MCF 10A (cell line): ENCODE results near the gene RXRB. TPM values are rescaled to one million over a fixed set of nuclear protein-coding genes. Genes with fewer than 3 reads are reported as not detected.

Source experiments
- BruUV-seq: library from RNA; stranded (reverse); fragments of 400-500 nt; replicated peaks from 2 replicates; lab custom pipeline; 2021; lab: Mats Ljungman, UMichigan
- CTCF ChIA-PET: fragments of 300-600 bp; sonication (Branson Sonifier 250); formaldehyde crosslinking; extraction: SDS; loops from one replicate; lab custom pipeline; 2021; ENCODE audit warnings: antibody characterized with exemption, inconsistent platforms; lab: Yijun Ruan, JAX
- POLR2A ChIA-PET: fragments of 300-600, 350-650 bp; sonication (Branson Sonifier 250); formaldehyde crosslinking; extraction: SDS; loops from one replicate; lab custom pipeline; 2020; ENCODE audit warnings: antibody characterized with exemption, inconsistent platforms; lab: Yijun Ruan, JAX
- DNase-seq: peaks from one replicate; pipeline ENCODE4 v3.0.0-alpha.2; 2018; ENCODE audit not compliant: unreplicated experiment
- H3K27ac Mint-ChIP-seq: one replicate; pipeline ENCODE4 v1.8.0; 2022; ENCODE audit warnings: mild to moderate bottlenecking, low read depth, mixed read lengths; ENCODE audit not compliant: unreplicated experiment
- H3K27me3 Mint-ChIP-seq: one replicate; pipeline ENCODE4 v1.8.0; 2022; ENCODE audit warnings: mixed read lengths; ENCODE audit not compliant: insufficient read depth, unreplicated experiment
- H3K36me3 Mint-ChIP-seq: one replicate; pipeline ENCODE4 v1.8.0; 2022; ENCODE audit warnings: mild to moderate bottlenecking, moderate library complexity, mixed read lengths; ENCODE audit not compliant: insufficient read depth, unreplicated experiment
- H3K4me1 Mint-ChIP-seq: one replicate; pipeline ENCODE4 v1.8.0; 2022; ENCODE audit warnings: mixed read lengths; ENCODE audit not compliant: insufficient read depth, unreplicated experiment
- H3K4me3 Mint-ChIP-seq: one replicate; pipeline ENCODE4 v1.8.0; 2022; ENCODE audit warnings: mild to moderate bottlenecking, moderate library complexity, mixed read lengths; ENCODE audit not compliant: unreplicated experiment
- H3K9me3 Mint-ChIP-seq: one replicate; pipeline ENCODE4 v1.8.0; 2022; ENCODE audit warnings: mixed read lengths; ENCODE audit not compliant: unreplicated experiment
- intact Hi-C: fragments of 100-400 bp; cut with micrococcal nuclease; formaldehyde crosslinking; loops from 2 replicates; pipeline ENCODE4 v1.14.1; 2022
- total RNA-seq: library from RNA; stranded (reverse); gene quantifications from 2 replicates; pipeline ENCODE4 v1.2.3, GENCODE V29; 2022
- TF ChIP-seq, protein P1 (sequence below): fragments of 200-600 bp; IDR thresholded peaks from one replicate; pipeline ENCODE4 v1.8.0; 2022; ENCODE audit warnings: antibody characterized with exemption, mild to moderate bottlenecking; ENCODE audit not compliant: unreplicated experiment

The RXRB gene
- total RNA-seq, 1 experiment from 2014 or later, result 35.1 TPM

DNA sequence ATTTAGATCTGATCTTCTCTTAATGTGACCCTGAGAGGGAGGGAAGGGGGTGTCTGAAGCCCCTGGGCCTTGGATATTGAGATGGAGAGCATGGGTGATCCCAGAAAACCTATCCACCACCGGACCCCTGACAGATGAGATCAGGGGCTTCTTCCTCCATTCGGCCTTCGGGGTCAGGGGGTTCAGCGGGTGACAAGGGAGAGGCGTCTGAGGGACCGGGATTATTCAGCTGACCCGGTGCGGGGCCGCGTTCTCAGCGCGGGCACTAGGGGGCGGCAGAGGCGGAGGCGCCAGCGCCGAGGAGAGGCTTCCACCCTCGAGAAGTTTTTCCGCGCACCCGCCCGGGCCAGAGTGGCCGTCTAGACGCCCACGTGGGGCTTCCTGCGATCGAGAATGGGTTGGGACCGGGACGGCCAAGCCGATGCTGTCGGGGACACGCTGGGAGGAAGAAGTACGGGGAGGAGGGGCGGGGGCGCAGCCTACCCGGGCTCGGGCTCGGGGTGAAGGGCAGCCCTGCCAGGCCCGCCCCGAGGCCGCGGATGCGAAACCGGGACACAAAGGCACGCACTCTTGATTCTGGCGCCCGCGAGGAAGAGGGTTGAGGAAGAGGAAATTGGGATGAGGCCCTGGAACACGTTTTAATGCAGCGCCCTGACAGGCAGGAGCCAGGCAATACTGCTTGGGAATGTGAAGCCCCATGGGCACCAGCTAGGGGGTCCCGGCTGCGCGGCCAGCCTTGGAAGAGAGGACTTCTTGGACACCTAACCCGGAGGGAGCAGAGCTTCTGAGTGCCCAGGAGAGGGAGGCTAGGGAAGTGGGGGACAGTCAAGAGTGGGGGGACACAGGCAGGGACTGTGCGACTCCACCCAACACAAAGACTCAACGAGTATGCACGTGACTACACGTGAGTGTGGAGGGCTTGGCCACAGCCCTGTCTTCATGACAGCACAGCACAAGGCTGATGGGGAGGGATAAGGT lies 38.8 kb downstream of the RXRB start:
- Mint-ChIP-seq H3K9me3 (no peaks in the 10 kb centered on the region), H3K4me3 (peak overlapping the region; percentile 85), H3K27me3 (peaks cover 12% of the 10 kb centered on the region), H3K36me3 (peaks cover 6% of the 10 kb centered on the region), H3K27ac (peak overlapping the region; percentile 88), H3K4me1 (peaks cover 12% of the 10 kb centered on the region)
- peak; percentile 62 for DNase-seq
- POLR2A ChIA-PET, result interaction anchor here (0.7 to 2.0 kb wide), 6 partner anchors 36 to 110 kb away, joined by 3 to 8 read pairs (median 4); partner anchors contain the start of genes RPS18 and VPS52
- CTCF ChIA-PET, result interaction anchor here (0.6 to 4.6 kb wide), 16 partner anchors 11 to 435 kb away, joined by 3 to 17 read pairs (median 4); no protein-coding TSS in a partner anchor
- no TSS peak for BruUV-seq
- intact Hi-C loops, result loop anchor here (1.0 to 5.0 kb wide), 2 partner anchors 39 to 87 kb away; no protein-coding TSS in a partner anchor
- TF ChIP-seq, protein P1, sequence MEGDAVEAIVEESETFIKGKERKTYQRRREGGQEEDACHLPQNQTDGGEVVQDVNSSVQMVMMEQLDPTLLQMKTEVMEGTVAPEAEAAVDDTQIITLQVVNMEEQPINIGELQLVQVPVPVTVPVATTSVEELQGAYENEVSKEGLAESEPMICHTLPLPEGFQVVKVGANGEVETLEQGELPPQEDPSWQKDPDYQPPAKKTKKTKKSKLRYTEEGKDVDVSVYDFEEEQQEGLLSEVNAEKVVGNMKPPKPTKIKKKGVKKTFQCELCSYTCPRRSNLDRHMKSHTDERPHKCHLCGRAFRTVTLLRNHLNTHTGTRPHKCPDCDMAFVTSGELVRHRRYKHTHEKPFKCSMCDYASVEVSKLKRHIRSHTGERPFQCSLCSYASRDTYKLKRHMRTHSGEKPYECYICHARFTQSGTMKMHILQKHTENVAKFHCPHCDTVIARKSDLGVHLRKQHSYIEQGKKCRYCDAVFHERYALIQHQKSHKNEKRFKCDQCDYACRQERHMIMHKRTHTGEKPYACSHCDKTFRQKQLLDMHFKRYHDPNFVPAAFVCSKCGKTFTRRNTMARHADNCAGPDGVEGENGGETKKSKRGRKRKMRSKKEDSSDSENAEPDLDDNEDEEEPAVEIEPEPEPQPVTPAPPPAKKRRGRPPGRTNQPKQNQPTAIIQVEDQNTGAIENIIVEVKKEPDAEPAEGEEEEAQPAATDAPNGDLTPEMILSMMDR, result peak; percentile 93

DNA sequence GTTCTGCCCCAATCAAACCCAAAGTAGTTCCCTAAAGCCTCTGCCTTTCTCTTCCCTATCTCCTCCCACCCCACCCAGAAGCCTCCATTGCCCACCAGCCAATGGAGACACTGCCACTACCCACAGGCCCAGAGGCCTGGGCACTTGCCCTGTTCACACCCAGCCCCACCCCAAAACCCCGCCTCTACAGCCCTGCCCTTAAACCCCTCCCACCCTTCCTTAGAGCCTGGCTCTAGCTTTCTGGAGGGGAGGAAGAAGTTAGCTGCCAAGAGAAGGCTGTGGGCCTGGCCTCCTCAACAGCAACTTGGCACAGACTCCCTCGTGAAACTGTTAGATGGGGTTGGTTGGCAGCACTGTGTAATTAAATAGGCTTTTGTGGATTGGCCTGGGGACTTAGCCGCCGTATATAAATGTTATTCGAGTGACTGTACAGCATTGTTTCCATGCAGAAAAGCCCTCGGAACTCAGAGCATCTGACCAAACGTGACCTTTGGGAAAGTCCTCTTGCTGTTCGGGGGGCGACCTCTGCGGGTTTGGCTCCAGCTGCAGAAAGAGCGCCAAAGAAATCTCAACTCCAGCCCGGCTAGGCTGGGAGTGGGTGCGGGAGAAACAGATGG lies 39.6 kb downstream of the RXRB start:
- H3K27me3 Mint-ChIP-seq, result peaks cover 8% of the 10 kb centered on the region
- ChIA-PET CTCF (interaction anchor here (0.6 to 4.6 kb wide), 13 partner anchors 10 to 434 kb away, joined by 3 to 17 read pairs (median 4); no protein-coding TSS in a partner anchor), POLR2A (interaction anchor here (0.7 to 2.0 kb wide), 4 partner anchors 37 to 110 kb away, joined by 3 to 8 read pairs (median 6); partner anchors contain the start of genes RPS18 and VPS52)
- BruUV-seq, result no TSS peak
- intact Hi-C loops, result loop anchor here (1.0 to 5.0 kb wide), 2 partner anchors 39 to 87 kb away; no protein-coding TSS in a partner anchor
- peak; percentile 75 for DNase-seq
- H3K4me3 Mint-ChIP-seq, result peak overlapping the region; percentile 85
- peaks cover 6% of the 10 kb centered on the region for H3K36me3 Mint-ChIP-seq
- H3K27ac Mint-ChIP-seq, result no peak overlapping the region
- TF ChIP-seq, protein P1, result no peak
- H3K4me1 Mint-ChIP-seq, result peaks cover 12% of the 10 kb centered on the region
- no peaks in the 10 kb centered on the region for H3K9me3 Mint-ChIP-seq

DNA sequence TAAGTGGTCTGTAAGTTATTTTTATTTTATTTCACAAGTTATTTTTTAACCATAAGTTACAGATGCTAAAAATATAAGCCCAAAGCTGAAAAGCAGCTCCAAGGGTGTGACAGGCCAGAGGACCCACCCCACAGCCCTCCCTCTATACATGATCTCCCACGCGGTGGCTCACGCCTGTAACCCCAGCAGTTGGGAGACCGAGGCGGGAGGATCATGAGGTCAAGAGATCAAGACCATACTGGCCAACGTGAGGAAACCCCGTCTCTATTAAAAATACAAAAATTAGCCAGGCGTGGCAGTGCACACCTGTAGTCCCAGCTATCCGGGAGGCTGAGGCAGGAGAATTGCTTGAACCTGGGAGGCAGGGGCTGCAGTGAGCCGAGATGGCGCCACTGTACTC lies 40.4 kb downstream of the RXRB start:
- peaks cover 12% of the 10 kb centered on the region for H3K4me1 Mint-ChIP-seq
- H3K27ac Mint-ChIP-seq, result no peak overlapping the region
- ChIA-PET CTCF (interaction anchor here (0.6 to 4.6 kb wide), 10 partner anchors 10 to 433 kb away, joined by 3 to 17 read pairs (median 4); no protein-coding TSS in a partner anchor), POLR2A (interaction anchor here (1.5 kb wide), 1 partner anchor 88 kb away, joined by 3 read pairs; no protein-coding TSS in a partner anchor)
- peaks cover 6% of the 10 kb centered on the region for H3K36me3 Mint-ChIP-seq
- TF ChIP-seq, protein P1, result no peak
- no peaks in the 10 kb centered on the region for H3K9me3 Mint-ChIP-seq
- no peak for DNase-seq
- intact Hi-C loops, result loop anchor here (5.0 kb wide), 1 partner anchor 38 kb away; no protein-coding TSS in a partner anchor
- no TSS peak for BruUV-seq
- H3K27me3 Mint-ChIP-seq, result peaks cover under 1% of the 10 kb centered on the region
- no peak overlapping the region for H3K4me3 Mint-ChIP-seq
